Natural killer cell (primary cell): ENCODE measurements around the gene PITRM1. TPM values are rescaled to one million over a fixed set of nuclear protein-coding genes. Genes with fewer than 3 reads are reported as not detected.

Experiments used
- ATAC-seq, 3 donors: fragments of 150-1000 bp in 2 of 3; fragments of 200-7000 bp in 1 of 3; cut with Tn5 transposase; 1 replicate in 1 of 3; 2 replicates in 2 of 3; pipeline ENCODE4 v1.10.0; 2021; ENCODE audit warnings: mild to moderate bottlenecking in 2 of 3, moderate library complexity in 2 of 3
- DNase-seq, 2 donors: peaks; one replicate each; pipeline versions ENCODE4 v3.0.0 to v3.0.0-alpha.2; 2013 to 2021; ENCODE audit warnings: mixed read lengths in 1 of 2
- H3K27ac ChIP-seq: one replicate; pipeline ENCODE4 v1.5.1; 2013; ENCODE audit warnings: mild to moderate bottlenecking, low read length
- H3K27me3 ChIP-seq: one replicate; pipeline ENCODE4 v1.6.1; 2013; ENCODE audit warnings: low read length; ENCODE audit not compliant: control insufficient read depth, insufficient read depth
- H3K36me3 ChIP-seq: one replicate; pipeline ENCODE4 v1.6.1; 2013; ENCODE audit warnings: low read length; ENCODE audit not compliant: control insufficient read depth, insufficient read depth
- H3K4me1 ChIP-seq: one replicate; pipeline ENCODE4 v1.6.1; 2013; ENCODE audit warnings: low read length; ENCODE audit not compliant: control insufficient read depth, insufficient read depth
- H3K4me3 ChIP-seq: one replicate; pipeline ENCODE4 v1.5.1; 2013; ENCODE audit warnings: low read length
- H3K9me3 ChIP-seq: one replicate; pipeline ENCODE4 v1.6.1; 2013; ENCODE audit warnings: low read length; ENCODE audit not compliant: control insufficient read depth, insufficient read depth
- H3K27ac Mint-ChIP-seq, 2 donors: one replicate each; pipeline ENCODE4 v1.8.0; 2022; ENCODE audit warnings: mild to moderate bottlenecking in 2 of 2, mixed read lengths in 2 of 2, moderate library complexity in 1 of 2
- H3K27me3 Mint-ChIP-seq, 2 donors: one replicate each; pipeline ENCODE4 v1.8.0; 2022; ENCODE audit warnings: low read depth in 2 of 2, mixed read lengths in 2 of 2
- H3K36me3 Mint-ChIP-seq: one replicate; pipeline ENCODE4 v1.8.0; 2022; ENCODE audit warnings: mixed read lengths
- H3K4me1 Mint-ChIP-seq, 2 donors: one replicate each; pipeline ENCODE4 v1.8.0; 2022; ENCODE audit warnings: mixed read lengths in 2 of 2
- H3K4me3 Mint-ChIP-seq: one replicate; pipeline ENCODE4 v1.8.0; 2022; ENCODE audit warnings: mild to moderate bottlenecking, moderate library complexity, mixed read lengths
- H3K9me3 Mint-ChIP-seq, 2 donors: one replicate each; pipeline ENCODE4 v1.8.0; 2022; ENCODE audit warnings: mixed read lengths in 2 of 2
- WGBS: methylation state at CpG from one replicate; pipeline ENCODE4 v1.1.7; 2013; ENCODE audit warnings: missing lambda C conversion rate; ENCODE audit not compliant: insufficient coverage; 5-methylcytosine and 5-hydroxymethylcytosine counted together
- intact Hi-C: fragments of 100-400 bp; cut with micrococcal nuclease; formaldehyde crosslinking; loops from one replicate; pipeline ENCODE4 v1.14.2; 2022
- total RNA-seq, 4 donors: library from RNA; stranded (reverse); fragments of 120-200 nt in 1 of 4; gene quantifications; one replicate each; pipeline versions ENCODE4 v1.2.3 to v1.2.4, GENCODE V29; 2013 to 2022
- TF ChIP-seq, protein P1 (sequence below): fragments of 200-600 bp; IDR thresholded peaks from one replicate; pipeline ENCODE4 v1.8.0; 2022; ENCODE audit warnings: antibody characterized with exemption

The PITRM1 gene
- total RNA-seq, 3 donors from 2014 or later (not counting 1 experiment from before 2014, with no cell fraction given) = 67.1 to 89.0 (median 70.6) TPM

DNA sequence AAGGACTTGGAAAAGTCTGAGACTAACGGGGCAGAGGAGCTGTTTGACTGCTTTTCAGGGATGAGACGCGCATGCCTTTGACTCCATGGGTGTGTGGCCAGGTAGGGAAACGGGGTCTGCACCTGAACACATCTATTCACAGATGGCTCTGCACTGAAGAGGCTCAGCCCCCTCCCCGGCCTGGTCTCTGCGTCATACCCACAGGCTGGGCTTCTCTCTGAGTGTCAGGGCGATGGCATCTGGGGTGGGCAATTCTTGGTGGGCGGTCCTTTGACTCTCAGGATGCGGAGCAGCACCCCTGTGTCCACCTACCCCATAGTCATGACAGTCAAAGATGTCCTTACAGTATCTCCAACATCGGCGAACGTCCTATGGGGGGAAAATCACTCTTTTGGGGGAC lies 82.2 kb downstream of the PITRM1 start:
- Mint-ChIP-seq H3K4me3 (no peak overlapping the region), H3K9me3 (no peaks in the 10 kb centered on the region), H3K4me1 (peaks cover 36% of the 10 kb centered on the region in 2 donors), H3K27me3 (no peaks in the 10 kb centered on the region), H3K27ac (no peak overlapping the region), H3K36me3 (no peaks in the 10 kb centered on the region)
- no peak overlapping the region for H3K27ac ChIP-seq
- H3K36me3 ChIP-seq = no peaks in the 10 kb centered on the region
- no peaks in the 10 kb centered on the region for H3K9me3 ChIP-seq
- H3K4me3 ChIP-seq = no peak overlapping the region
- WGBS = 97% methylated on average over 9 of the region's 12 CpGs
- peaks cover 31% of the 10 kb centered on the region for H3K4me1 ChIP-seq
- intact Hi-C loops = no loop called here
- no peak for ATAC-seq
- TF ChIP-seq, protein P1, sequence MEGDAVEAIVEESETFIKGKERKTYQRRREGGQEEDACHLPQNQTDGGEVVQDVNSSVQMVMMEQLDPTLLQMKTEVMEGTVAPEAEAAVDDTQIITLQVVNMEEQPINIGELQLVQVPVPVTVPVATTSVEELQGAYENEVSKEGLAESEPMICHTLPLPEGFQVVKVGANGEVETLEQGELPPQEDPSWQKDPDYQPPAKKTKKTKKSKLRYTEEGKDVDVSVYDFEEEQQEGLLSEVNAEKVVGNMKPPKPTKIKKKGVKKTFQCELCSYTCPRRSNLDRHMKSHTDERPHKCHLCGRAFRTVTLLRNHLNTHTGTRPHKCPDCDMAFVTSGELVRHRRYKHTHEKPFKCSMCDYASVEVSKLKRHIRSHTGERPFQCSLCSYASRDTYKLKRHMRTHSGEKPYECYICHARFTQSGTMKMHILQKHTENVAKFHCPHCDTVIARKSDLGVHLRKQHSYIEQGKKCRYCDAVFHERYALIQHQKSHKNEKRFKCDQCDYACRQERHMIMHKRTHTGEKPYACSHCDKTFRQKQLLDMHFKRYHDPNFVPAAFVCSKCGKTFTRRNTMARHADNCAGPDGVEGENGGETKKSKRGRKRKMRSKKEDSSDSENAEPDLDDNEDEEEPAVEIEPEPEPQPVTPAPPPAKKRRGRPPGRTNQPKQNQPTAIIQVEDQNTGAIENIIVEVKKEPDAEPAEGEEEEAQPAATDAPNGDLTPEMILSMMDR = no peak
- H3K27me3 ChIP-seq = no peaks in the 10 kb centered on the region
- DNase-seq = no peak

Other genes starting within 250 kb of the PITRM1 start
- 10 to 100 TPM; 43.9 to 62.4 (median 47.4) TPM for gene PFKP, start 105.2 kb downstream of the PITRM1 start, total RNA-seq